Measurements from ENCODE around the gene NMT1. TPM values are rescaled to one million over a fixed set of nuclear protein-coding genes. Genes with fewer than 3 reads are reported as not detected.
A peak's percentile ranks its signal among the peaks of the same experiment; 100 is the strongest.
"Not testable (repeated sequence)": the region's sequence is repeated elsewhere in the genome, so short reads cannot be mapped to it uniquely, and the experiment has no call there.

The NMT1 gene
- polyA plus RNA-seq, 1 donor: 71.5 TPM

DNA sequence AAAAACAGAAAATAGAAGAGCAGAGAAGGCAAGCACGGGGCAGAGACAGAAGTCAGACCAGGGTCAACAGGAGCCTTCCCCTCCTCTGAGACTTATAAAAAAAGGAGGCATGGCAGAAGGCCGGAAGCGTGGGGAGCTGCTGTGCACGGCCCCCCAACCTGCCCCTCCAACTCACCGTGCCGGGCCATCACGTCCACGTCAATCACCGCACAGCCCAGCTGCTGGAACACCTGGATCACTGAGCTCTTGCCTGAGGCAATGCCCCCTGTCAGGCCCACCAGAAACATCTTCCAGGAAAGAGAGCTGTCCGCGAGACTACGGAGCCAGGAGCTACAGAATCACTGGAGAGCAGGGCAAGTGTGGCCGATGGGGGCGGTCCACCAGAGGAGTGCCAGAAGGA is 26.5 kb upstream of the NMT1 start:
- no peak for DNase-seq

DNA sequence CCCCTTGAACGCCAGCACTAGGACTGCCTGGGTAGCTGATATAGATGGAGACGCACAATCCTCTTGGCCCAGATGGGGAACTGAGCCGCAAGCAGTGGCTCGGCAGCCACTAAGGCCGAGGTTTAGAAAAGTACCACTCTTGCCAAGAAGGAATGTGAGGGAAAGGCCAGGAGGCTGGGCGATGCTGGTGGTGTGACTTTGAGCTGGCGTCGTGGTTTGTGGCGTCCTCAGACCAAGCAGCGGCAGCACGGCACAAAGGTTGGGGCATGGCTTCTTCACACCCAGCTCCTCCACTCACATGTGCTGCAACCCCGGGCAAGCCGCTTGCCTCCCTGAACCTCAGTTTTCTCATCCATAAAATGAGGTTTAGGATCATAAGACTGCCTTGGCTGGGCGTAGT is 25.3 kb upstream of the NMT1 start:
- no peak for DNase-seq

DNA sequence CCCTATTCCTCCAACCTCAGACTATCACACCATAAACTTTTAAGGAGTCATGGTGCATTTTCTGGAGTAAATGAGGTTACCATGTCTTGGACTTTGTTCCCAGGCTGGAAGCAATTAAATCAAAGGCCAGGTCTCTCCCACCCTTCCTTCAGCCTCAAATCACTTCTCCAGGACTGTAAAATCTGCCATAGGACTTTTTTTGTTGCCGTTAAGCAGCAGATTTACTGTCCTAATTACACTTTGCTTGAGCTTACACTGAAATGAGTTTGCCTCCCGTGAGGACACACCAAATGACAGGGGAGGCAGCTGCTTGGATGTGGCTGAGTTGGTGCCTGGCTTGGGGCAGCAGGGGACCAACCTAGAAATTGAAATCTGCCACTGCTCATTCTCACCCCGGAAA is 24.4 kb upstream of the NMT1 start:
- DNase-seq: no peak

DNA sequence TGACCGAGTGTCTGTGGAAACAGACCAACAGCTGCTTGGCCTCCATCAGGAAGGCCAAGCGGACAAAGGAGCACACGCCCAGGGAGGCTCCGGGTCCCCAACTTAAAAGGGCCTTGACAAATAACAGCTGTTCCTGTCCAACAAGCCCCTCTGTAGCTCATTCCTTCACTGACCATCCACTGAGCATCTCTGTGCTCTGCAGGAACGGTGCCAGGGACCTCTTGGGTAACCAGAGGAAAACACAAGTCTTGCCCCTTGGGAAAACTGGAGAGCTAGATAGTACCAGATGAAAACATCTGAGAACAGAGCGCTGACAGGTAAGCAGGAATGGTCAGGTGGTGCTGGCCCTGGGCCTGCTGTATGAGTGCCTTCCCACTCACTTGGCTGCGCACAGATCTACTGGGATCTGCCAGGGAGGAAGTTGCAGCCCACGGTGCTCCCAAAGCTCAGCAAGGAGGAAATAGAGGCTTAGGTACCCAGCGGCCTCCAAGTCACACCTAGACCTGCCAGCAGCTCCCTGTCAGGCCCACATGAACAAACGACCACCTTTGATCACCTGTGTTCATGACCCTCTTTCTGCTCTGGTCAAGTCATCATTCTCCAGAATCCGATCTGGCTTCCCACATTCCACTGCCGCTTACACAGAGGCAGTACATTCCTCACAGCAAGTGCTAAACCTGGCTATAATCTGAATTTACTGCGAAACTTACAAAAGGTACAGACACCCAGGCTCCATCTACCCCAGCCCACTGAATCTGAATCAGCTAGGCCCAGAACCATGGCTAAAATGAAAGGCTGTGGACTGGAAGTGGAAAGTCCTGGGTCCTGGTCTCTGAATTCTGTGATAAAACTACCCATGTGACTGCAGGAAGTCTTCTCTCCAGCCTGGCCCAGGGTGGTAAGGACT is 22.1 kb upstream of the NMT1 start:
- DNase-seq: no peak

DNA sequence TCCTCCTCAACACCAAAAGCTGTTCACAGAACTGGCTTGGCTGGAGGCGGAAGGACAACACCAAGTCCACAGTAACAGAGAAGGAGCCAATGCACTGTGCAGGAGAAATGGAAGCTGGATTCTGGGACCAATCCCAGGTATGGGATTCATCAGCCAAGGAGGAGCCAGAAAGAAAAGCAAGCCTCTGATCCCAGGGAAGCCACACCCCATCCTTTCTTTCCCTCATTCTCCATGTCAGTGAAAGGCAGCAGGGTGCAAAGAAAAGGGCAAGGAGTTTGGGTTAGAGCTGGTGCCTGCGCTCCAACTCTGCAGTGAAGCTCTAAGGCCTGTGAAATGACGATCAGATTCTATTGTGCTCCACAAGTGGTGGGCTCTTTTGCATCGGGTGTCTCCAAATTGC is 20.7 kb upstream of the NMT1 start:
- DNase-seq: no peak

DNA sequence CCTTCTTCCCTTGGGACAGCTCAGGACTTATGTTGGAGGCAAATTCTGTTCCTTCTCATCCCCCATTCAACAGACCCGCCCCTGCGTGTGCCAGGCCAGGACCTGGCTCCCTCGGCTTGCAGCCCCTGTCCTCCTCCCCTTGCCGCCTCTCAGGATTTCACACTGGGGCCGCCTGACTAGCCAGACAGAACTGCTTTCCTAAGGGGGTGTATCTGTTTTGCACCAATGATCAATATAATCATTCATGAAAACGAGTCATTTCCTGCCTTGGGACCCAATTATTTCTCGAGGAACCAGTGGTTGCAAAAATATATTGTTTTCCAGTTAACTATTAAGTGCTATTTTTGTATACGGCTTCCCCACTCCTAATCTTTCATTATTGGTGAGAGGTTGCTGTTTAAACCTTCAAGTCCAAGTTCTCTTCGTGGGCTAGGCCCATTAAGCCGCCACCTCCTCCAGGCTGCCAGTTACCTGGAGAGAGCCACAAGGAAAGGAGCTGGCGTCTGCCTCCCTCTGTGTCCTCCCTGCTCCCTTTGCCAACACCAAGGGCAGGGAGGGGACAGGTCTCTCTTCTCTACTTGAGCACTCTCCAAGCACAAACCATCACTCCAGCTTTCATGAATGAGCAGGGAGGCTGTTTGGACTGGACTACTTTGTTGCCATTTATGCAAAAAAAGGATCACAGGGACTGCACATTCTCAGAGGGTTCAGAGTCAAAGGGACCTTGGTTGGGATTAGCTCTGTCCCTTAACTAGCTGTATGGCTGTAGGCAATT is 18.6 kb upstream of the NMT1 start:
- DNase-seq: no peak

DNA sequence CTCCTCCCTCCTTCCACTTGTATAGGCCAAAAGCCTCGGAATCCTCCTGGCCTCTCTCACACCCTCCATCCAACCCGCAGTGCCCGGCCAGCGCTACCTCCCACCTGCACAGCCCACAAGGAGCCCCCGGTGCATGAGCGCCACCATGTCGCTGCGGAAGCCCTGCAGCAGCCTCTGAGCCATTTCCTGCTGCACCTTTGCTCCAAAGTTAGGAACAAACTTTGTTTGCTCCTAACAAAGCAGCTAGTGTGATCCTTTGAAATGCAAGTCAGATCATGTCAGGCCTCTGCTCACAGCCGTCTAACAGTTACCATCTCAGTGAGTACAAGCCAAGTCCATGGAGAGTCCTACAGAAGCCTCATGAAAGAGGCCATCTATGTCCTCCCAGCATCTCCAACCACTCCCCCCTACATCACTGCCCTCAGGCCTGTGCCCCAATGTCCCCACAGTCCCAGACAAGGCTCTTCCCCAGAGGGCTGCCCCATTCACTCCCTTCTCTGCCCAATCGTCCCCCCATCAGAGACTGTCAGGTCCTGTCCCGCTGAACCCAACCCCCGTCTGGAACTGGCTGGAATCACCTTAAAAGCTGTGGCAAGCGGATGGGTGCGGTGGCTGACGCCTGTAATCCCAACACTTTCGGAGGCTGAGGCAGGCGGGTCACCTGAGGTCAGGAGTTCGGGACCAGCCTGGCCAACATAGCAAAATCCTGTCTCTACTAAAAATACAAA is 17.1 kb upstream of the NMT1 start:
- DNase-seq: no peak

DNA sequence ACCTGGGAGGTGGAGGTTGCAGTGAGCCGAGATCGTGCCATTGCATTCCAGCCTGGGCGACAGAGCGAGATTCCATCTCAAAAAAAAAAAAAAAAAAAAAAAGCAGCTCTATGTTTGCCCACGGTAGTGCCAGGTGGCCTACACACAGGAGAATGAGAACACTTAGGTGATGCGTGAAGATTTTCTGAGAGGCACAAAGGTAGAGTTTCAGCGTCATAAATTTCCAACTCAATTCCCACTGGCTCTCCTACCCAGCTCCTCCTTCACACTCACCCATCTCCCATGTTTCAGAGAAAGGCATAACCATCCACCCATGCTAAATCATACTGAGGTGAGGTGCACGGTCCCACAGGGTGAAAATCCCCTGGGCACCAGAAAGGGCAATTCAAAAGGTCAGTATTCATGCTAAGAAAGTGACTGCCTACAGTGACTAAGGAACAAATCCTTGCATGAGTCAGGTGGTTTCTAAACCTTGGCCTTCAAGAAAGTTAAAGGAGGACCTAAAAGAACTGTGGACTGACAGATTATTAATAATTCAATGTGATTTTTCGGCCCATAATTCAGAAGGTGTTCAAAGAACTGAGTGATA is 14.5 kb upstream of the NMT1 start:
- DNase-seq: no peak

DNA sequence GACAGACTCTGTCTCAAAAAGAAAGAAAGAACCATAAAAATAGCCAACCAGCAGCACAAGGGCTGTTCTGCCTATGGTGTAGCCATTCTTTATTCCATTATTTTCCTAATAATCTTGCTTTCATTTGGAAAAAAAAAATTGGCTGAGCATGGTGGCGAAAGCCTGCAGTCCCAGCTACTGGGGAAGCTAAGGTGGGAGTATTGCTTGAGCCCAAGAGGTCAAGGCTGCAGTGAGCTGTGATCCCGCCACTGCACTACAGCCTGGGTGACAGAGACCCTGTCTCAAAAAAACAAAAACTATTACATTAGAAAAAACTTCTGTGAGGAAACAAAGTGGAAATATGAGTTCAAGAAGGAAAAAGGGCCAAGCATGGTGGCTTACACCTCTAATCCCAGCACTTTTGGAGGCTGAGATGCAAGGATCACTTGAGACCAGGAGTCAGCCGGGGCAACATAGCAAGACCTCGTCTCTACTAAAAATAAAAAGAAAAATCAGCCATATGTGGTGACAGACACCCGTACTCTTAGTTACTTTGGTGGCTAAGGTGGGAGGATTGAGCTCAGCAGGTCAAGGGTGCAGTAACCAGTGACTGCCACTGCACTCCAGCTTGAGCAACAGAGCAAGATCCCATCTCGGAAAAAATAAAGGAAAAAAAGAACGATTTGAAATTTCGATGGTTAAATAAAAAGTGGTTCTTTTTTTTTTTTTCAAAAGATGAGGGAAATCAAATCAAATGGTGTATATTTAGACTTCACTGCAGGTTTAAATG is 12.1 kb upstream of the NMT1 start:
- no peak for DNase-seq

DNA sequence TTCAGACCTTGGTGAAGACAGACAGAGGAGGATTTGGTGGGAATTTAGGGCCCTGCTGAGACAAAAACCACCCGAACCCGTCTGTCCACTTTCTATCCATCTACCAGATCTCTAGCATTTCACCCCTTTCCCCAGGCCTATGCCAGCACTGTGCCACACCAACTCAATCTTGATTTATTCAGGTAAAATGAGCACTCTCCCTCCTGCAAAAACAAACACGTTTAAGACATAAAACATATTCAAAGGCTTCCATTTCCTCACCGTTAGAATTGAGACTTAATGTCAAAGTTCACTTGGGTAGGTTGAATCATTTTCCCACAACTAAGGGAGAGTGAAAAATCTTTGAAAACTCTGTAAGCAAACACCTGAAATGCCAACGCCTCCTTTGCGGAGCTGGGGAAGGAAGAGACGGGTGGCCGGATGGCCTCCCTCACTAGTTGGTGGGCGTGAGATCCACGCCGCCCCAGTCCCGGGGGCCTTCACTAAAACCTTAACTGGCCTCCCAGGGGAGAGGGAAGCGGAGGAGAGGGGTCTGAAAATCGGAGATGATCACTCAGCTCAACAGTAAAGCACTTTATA is 10.5 kb upstream of the NMT1 start:
- DNase-seq: no peak

DNA sequence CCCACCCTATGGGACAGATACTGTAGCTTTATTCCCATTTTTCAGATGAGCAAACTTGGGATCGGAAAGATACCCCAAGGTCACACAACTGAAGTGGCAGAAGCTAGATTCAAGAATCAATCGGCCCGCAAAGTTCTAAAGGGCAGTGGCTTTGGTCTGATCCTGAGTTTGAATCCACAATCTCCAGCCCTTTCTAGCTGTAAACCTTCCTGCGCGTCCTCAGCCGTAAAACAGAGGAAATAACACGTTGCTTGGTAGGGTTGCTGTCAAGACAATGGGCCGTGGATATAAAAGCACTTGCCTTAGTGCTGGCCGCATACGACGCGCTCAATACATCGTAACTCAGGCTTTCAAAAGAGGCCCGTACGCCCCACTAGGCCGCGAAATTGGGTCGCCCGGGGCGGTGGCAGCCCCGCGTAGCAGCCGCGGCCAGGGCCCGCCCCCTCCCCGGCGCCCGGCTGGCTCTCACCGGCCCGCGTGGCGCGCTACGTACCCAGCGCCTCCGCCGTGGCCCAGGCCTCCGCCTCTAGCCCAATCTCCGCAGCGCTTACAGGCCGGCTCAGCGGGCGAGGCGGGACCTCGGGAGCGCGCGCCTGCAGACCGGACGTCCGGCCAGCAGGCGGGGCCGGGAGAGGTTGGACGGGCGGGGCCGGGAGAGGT is 9.9 kb upstream of the NMT1 start, which contains the start of gene DCAKD:
Gene DCAKD (minus strand): TSS at position 573 of the 660 bp plus-strand sequence. CDS start 16,747 bp downstream, outside the sequence.
- DNase-seq: peak; percentile 93

DNA sequence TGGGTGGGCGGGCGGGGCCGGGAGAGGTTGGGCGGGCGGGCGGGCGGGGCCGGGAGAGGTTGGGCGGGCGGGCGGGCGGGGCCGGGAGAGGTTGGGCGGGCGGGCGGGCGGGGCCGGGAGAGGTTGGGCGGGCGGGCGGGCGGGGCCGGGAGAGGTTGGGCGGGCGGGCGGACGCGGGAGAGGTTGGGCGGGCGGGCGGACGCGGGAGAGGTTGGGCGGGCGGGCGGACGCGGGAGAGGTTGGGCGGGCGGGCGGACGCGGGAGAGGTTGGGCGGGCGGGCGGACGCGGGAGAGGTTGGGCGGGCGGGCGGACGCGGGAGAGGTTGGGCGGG is 9.4 kb upstream of the NMT1 start:
- DNase-seq: not testable (repeated sequence)

DNA sequence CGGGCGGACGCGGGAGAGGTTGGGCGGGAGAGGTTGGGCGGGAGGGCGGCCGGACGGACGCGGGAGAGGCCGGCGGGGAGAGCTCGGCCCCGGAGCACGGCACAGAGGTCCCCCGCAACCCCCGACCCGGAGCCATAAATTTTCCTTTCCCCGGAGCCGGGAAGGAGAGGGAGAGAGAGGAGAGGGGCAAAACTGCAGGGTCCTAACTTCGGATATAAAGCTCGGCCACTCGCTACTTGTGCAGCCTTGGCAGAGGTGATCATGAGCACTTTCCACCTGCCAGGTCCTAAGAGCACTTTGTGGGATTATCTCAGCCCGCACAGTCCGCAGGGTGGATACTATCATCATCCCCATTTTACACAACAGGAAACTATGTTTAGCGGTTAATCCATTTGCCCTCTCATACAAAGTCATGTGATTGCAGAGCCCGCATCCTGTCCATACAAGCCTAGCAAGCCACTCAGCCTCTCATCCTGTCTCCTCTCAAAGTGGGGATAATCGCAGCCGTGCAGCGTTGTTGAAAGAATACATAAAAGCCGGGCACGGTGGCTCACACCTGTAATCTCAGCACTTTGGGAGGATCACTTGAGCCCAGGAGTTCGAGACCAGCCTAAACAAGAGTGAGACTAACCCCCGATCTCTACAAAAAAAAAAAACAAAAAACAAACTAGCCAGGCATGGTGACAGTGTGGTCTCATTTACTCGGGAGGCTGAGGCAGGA is 8.9 kb upstream of the NMT1 start:
- no peak for DNase-seq

DNA sequence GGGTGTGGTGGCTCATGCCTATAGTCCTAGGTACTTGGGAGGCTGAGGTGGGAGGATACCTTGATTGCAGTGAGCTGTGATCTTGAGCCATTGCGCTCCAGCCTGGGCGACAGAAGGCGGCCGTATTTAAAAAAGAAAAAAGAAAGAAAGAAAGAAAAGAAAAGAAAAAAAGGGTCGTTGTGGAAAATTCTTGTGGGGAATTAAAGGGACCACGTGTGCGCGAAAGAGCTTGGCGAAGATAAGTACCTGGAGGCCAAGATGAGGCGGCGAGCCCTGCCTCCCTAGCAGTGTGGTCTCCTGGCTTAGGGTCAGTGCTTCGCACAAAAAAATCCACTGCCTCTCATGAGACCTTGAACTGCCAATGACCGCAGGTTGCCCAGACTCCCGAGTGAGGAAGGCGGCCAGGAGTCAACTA is 728 bp upstream of the NMT1 start:
- DNase-seq: no peak

DNA sequence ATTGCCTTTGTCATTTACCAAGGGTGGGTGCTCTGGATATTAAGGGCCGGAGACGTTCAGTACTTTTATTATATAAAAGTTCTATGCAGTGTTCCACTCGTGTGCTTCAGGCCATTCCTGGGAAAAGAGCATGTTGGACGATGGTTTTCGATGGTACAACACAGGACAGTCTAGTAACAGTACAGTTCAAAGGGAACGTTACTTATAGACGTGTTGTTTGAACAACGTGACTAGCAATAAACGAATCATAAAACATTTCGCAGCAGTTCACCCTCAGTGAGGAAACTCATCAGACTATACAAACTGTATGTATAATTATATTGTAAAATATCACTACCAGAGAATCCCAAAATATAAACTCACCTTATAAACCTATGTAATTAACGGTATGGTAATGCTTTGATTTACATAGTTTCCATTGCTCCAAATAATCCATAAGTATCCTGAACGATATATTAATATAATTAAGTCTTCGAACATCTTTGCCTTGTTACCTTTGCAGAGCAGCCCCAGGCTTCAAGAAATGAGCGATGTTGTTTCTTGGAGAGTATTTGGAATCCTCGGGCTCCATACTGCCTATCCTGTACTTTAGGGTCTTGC is 589 bp downstream of the NMT1 start:
- DNase-seq: no peak

DNA sequence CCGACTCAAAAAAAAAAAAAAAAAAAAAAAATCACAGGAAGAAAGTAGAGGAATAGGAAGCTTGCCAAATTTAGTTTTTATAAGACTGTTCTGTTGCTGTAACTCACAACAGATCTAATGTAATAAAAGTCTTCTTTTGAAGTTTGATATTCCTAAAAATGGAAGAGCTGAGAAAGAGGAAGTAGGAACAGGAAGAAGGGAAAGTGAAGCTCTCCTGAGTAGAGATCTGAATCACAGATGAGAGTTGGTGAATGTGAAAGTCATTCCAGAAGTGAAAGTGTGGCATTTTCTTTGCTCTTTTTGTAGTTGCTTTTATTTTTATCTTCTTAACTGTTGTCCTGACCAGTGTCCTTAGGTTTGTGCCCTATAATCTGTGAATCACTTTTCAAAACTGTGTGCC is 2.1 kb downstream of the NMT1 start:
- DNase-seq: no peak

DNA sequence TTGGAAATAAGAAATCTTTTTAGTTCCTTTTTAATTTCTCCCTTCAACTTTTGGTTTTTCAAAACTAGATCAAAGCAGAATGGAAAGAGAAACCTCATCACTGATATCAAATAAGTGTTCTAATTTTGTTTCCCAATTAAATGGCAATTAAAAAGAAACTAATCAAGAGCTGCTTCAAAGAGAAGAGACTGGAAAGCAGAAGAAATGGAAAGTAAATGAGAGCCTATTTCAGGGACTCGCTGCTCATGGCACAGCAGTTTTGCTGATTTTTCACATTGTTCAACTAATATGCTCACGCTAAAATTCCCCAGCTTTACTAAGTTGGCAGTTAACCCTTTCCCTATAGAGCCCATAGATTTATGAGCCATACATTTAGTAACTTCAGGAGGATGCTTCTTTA is 6.5 kb downstream of the NMT1 start:
- no peak for DNase-seq

DNA sequence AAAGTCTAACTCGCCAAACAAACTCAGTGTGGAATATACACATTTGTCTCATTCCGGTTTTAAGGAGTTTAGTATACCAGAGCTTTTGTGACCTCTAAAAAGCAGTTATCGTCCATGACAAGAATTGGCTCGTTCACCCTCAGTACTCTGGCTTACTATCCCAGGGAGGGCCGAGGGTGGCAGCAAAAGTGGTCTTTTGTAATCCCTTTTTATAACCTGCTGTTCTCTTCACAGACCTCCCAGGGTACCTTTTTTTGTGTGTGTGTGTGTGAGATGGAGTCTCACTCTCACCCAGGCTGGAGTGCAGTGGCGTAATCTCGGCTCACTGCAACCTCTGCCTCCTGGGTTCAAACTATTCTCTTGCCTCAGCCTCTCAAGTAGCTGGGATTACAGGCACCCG is 8.9 kb downstream of the NMT1 start:
- no peak for DNase-seq

DNA sequence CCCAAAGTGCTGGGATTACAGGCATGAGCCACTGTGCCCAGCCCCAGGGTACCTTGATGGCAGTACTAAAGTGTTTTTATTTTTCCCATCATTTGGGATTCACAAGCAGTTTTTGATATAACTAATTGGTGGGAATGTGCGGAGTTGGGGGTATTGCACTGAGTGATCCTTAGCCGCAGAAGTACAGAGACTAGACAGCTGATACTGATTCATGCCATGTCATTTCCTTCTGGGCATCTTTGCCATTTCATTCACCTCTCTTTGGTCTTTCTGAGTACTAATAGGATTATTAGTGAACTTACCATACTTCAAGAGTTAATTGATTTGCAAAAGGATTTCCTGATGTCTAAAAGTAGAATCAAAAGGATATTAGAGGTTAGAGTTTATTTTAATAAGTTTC is 9.7 kb downstream of the NMT1 start:
- no peak for DNase-seq

Measured in left kidney (tissue), 2 donors.